Measurements from ENCODE around the gene WWOX.

DNA sequence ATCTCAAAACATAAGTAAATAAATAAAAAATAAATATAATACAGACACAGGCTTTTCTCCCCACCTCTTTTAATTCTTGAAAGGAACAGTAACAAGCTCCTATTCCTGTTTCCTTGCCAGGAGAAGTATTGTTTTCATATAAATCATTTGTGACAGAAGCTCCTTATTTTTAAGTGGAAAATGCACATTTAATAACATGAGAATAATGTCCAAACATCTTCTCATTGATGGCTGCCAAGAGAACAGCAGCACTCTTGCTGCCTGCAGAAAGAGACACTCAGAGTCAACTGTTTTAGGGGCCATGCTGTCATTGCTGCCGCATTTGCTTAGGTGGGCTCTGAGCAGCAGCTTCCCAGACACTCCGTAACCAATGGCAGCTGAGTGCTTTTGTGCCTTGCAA is 580.1 kb downstream of the WWOX start:
- TF ChIP-seq POLR2AphosphoS5 (IDR thresholded peaks at IDR 0.05; ENCODE audit: insufficient read depth, low read depth, low read length) (no peak), POLR2A (IDR thresholded peaks at IDR 0.05; ENCODE audit: low read depth, low read length) (no peak), GATA2 (IDR thresholded peaks at IDR 0.05; ENCODE audit: insufficient read depth, insufficient read length, low read depth, low read length) (no peak), MAX (IDR thresholded peaks at IDR 0.05; ENCODE audit: insufficient read depth, insufficient read length) (no peak)
- TF ChIP-seq, protein P1, sequence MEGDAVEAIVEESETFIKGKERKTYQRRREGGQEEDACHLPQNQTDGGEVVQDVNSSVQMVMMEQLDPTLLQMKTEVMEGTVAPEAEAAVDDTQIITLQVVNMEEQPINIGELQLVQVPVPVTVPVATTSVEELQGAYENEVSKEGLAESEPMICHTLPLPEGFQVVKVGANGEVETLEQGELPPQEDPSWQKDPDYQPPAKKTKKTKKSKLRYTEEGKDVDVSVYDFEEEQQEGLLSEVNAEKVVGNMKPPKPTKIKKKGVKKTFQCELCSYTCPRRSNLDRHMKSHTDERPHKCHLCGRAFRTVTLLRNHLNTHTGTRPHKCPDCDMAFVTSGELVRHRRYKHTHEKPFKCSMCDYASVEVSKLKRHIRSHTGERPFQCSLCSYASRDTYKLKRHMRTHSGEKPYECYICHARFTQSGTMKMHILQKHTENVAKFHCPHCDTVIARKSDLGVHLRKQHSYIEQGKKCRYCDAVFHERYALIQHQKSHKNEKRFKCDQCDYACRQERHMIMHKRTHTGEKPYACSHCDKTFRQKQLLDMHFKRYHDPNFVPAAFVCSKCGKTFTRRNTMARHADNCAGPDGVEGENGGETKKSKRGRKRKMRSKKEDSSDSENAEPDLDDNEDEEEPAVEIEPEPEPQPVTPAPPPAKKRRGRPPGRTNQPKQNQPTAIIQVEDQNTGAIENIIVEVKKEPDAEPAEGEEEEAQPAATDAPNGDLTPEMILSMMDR (IDR thresholded peaks at IDR 0.05; ENCODE audit: extremely low read depth in 1 of 2, insufficient read depth in 1 of 2, low read depth in 1 of 2, low read length in 2 of 2): no peak
